OCI-LY1 (cell line): Measurements from ENCODE around the gene CTDSPL.

Experiments used
- EZH2 ChIP-seq: fragments of 200-600 bp; sonication (generic), shearing (Covaris generic); IDR thresholded peaks from 2 replicates; pipeline ENCODE4 v1.8.0; 2017; ENCODE audit warnings: borderline replicate concordance, mixed run types, mild to moderate bottlenecking, antibody characterized with exemption, low read length, moderate library complexity, mixed read lengths
- TF ChIP-seq, protein P1 (sequence below): fragments of 200-600 bp; sonication (generic), shearing (Covaris generic); IDR thresholded peaks from 2 replicates; pipeline ENCODE4 v1.5.1; 2017; ENCODE audit warnings: mild to moderate bottlenecking, antibody characterized with exemption, low read length, moderate library complexity, mixed read lengths

DNA sequence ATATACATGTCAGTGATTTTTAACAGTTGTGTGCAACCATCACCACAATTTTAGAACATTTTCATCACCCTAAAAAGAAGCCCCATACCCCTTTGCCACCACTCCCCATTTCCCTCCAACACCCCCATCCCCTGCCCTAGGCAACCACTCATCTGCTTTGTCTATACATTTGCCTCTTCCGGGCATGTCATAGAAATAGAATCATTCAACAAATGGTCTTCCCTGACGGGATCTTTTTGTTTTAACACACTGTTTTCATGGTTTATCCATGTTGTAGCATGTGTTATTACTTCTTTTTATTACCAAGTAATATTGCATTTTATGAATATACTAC, 132.9 kb downstream of the CTDSPL start:
- TF ChIP-seq, protein P1, sequence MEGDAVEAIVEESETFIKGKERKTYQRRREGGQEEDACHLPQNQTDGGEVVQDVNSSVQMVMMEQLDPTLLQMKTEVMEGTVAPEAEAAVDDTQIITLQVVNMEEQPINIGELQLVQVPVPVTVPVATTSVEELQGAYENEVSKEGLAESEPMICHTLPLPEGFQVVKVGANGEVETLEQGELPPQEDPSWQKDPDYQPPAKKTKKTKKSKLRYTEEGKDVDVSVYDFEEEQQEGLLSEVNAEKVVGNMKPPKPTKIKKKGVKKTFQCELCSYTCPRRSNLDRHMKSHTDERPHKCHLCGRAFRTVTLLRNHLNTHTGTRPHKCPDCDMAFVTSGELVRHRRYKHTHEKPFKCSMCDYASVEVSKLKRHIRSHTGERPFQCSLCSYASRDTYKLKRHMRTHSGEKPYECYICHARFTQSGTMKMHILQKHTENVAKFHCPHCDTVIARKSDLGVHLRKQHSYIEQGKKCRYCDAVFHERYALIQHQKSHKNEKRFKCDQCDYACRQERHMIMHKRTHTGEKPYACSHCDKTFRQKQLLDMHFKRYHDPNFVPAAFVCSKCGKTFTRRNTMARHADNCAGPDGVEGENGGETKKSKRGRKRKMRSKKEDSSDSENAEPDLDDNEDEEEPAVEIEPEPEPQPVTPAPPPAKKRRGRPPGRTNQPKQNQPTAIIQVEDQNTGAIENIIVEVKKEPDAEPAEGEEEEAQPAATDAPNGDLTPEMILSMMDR = no peak
- no peak for TF ChIP-seq EZH2
